ENCODE measurements around the gene ATP6AP1. TPM values are rescaled to one million over a fixed set of nuclear protein-coding genes. Genes with fewer than 3 reads are reported as not detected.

ATP6AP1 gene
- total and polyA plus RNA-seq, 9 of the 15 experiments (the other 6 are each of a cell fraction or from before 2014, with no cell fraction given), result 8.3 to 90.5 (median 52.9) TPM

GRCh38 chrX:154446430-154446829 is 18.0 kb downstream of the ATP6AP1 start:
- no peak for DNase-seq (ENCODE audit: extremely low read depth in 1 of 4, low spot score in 3 of 4)
- POLR2A ChIA-PET, result interaction anchor here (0.8 to 1.2 kb wide), 2 partner anchors 9 to 47 kb away, joined by 3 read pairs; no protein-coding TSS in a partner anchor

GRCh38 chrX:154448484-154448883 is 20.0 kb downstream of the ATP6AP1 start:
- Histone ChIP-seq H3K79me2 (ENCODE audit: control insufficient read depth, insufficient read depth, low read length) (peaks cover 18% of the 10 kb centered on the region), H2AFZ (ENCODE audit: low read depth, low read length) (no peak overlapping the region), H3K9me1 (ENCODE audit: control insufficient read depth, insufficient read depth, low read length) (no peaks in the 10 kb centered on the region), H3K4me1 (replicated peaks in 1 of 2; ENCODE audit: control insufficient read depth in 2 of 2, insufficient read depth in 2 of 2, low read length in 2 of 2) (peaks cover 7 to 36% of the 10 kb centered on the region in 2 experiments; a peak in 4 of 5 replicates), H3K36me3 (ENCODE audit: control insufficient read depth, insufficient read depth, low read length) (peaks cover 59% of the 10 kb centered on the region; the same call in 2 of the 3 replicates), H3K9me3 (replicated peaks; ENCODE audit: control insufficient read depth, insufficient read depth, low read depth, low read length) (no peaks in the 10 kb centered on the region), H3K4me2 (ENCODE audit: insufficient read depth, low read length) (no peak overlapping the region), H4K20me1 (replicated peaks; ENCODE audit: control insufficient read depth, insufficient read depth, low read length) (no peaks in the 10 kb centered on the region), H3K4me3 (no peak overlapping the region), H3K9ac (ENCODE audit: insufficient read depth in 1 of 2, low read depth in 2 of 2, low read length in 2 of 2) (no peak overlapping the region; a peak in 1 of 4 replicates), H3K27ac (ENCODE audit: extremely low read depth, low read depth, low read length) (no peak overlapping the region), H3K27me3 (ENCODE audit: control insufficient read depth in 2 of 2, insufficient read depth in 2 of 2, low read length in 2 of 2) (no peaks in the 10 kb centered on the region)
- intact Hi-C loops (cut with micrococcal nuclease), result no loop called here
- in situ Hi-C loops (cut with MboI), result no loop called here
- WGBS (ENCODE audit: insufficient coverage, low coverage, missing lambda C conversion rate), result 100% methylated on average over 5 of the region's 14 CpGs
- FAIRE-seq (no peak), ATAC-seq (no peak), DNase-seq (ENCODE audit: extremely low read depth in 1 of 4, low spot score in 3 of 4) (no peak)
- POLR2A ChIA-PET, result interaction anchor here (0.6 to 0.9 kb wide), 3 partner anchors 9 to 51 kb away, joined by 3 read pairs; partner anchors contain the start of gene PLXNA3
- CTCF ChIA-PET (ENCODE audit: low intra/inter-chr PET ratio), result no interaction called here
- no peak for TF ChIP-seq NCOR1 (IDR thresholded peaks at IDR 0.05)
- no peak for TF ChIP-seq ZFPM2 (CRISPR knock-in tag; IDR thresholded peaks at IDR 0.05)
- TF ChIP-seq ZBTB43 (CRISPR knock-in tag; IDR thresholded peaks at IDR 0.05), result no peak
- TF ChIP-seq FOXJ2 (tag; IDR thresholded peaks at IDR 0.05), result no peak
- no peak for TF ChIP-seq E2F4 (CRISPR knock-in tag; IDR thresholded peaks at IDR 0.05; ENCODE audit: low read depth)
- TF ChIP-seq RBBP5 (IDR thresholded peaks at IDR 0.05; ENCODE audit: borderline replicate concordance, insufficient read depth, low read length, poor library complexity, severe bottlenecking), result no peak
- TF ChIP-seq RAD51 (IDR thresholded peaks at IDR 0.05; ENCODE audit: borderline replicate concordance, low read depth), result no peak
- BruUV-seq (replicated peaks), result no TSS peak

More at GRCh38 chrX:154446430-154446829, 18.0 kb downstream of the ATP6AP1 start:
- FAIRE-seq, result no peak
- H3K9ac ChIP-seq (ENCODE audit: insufficient read depth in 1 of 2, low read depth in 2 of 2, low read length in 2 of 2), result no peak overlapping the region
- CTCF ChIA-PET (ENCODE audit: low intra/inter-chr PET ratio), result no interaction called here
- no TSS peak for BruUV-seq (replicated peaks)
- WGBS (ENCODE audit: insufficient coverage, low coverage, missing lambda C conversion rate), result 100% methylated on average over 3 of the region's 12 CpGs
- no peak overlapping the region for H3K27ac ChIP-seq (ENCODE audit: extremely low read depth, low read depth, low read length)
- peaks cover 9 to 42% of the 10 kb centered on the region in 2 experiments; a peak in 4 of 5 replicates for H3K4me1 ChIP-seq (replicated peaks in 1 of 2; ENCODE audit: control insufficient read depth in 2 of 2, insufficient read depth in 2 of 2, low read length in 2 of 2)
- no peak overlapping the region for H2AFZ ChIP-seq (ENCODE audit: low read depth, low read length)
- H3K9me3 ChIP-seq (replicated peaks; ENCODE audit: control insufficient read depth, insufficient read depth, low read depth, low read length), result no peaks in the 10 kb centered on the region
- in situ Hi-C loops (cut with MboI) (no loop called here), intact Hi-C loops (cut with micrococcal nuclease) (no loop called here)
- H3K79me2 ChIP-seq (ENCODE audit: control insufficient read depth, insufficient read depth, low read length), result peaks cover 18% of the 10 kb centered on the region
- no peak for TF ChIP-seq ZNF511 (CRISPR knock-in tag; IDR thresholded peaks at IDR 0.05)
- TF ChIP-seq POLR2G (IDR thresholded peaks at IDR 0.05; ENCODE audit: low read depth, low read length), result 0 out of 2 replicates have a peak, but pooled peaks have one; percentile 28
- no peak for ATAC-seq
- H3K27me3 ChIP-seq (ENCODE audit: control insufficient read depth in 2 of 2, insufficient read depth in 2 of 2, low read length in 2 of 2), result no peaks in the 10 kb centered on the region
- no peaks in the 10 kb centered on the region for H3K9me1 ChIP-seq (ENCODE audit: control insufficient read depth, insufficient read depth, low read length)
- H3K36me3 ChIP-seq (ENCODE audit: control insufficient read depth, insufficient read depth, low read length), result peaks cover 67% of the 10 kb centered on the region; the same call in 2 of the 3 replicates
- no peak overlapping the region for H3K4me2 ChIP-seq (ENCODE audit: insufficient read depth, low read length)
- no peak overlapping the region for H3K4me3 ChIP-seq
- H4K20me1 ChIP-seq (replicated peaks; ENCODE audit: control insufficient read depth, insufficient read depth, low read length), result no peaks in the 10 kb centered on the region

Data from K562 (cell line).